ENCODE data around the gene PIK3C3. TPM values are rescaled to one million over a fixed set of nuclear protein-coding genes. Genes with fewer than 3 reads are reported as not detected.

PIK3C3 gene
- total RNA-seq, 4 donors from 2014 or later = 20.2 to 70.7 (median 45.2) TPM

DNA sequence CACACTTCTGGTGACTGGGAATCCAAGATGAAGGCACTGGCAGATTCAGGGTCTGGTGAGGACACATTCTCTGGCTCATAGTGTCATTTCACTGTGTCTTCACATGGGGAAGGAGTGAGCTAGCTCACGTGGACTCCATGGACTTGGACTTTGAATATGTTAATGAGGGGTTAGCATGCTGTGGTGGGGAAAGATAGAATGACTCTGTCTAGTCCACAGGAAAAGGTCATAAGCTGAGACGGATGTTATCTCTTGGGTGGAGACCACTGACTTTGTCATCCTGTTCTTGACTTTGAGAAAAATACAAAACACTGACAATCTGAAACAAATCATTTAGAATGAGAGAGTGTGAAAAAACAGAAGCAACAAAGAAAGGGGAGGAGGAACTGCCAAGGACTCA, 145.9 kb downstream of the PIK3C3 start:
- WGBS, 2 donors (ENCODE audit: low coverage in 1 of 2) = 45 to 100% methylated on average over 1 to 2 of the region's 2 CpGs
- in situ Hi-C loops (cut with MboI; ENCODE audit: low pct_ligation_motif_present in 1 of 4, low pct_unique_long_range_greater_than_20kb in 1 of 4, low sequenced_read_pairs in 3 of 4) (loop anchor here in 3 of 4 donors (25.0 kb wide), 2 partner anchors 1161 to 1486 kb away; no protein-coding TSS in a partner anchor), intact Hi-C loops (cut with DNase I; ENCODE audit: low total_unique reads) (no loop called here)
- DNase-seq = no peak
- no peak overlapping the region for H3K27ac ChIP-seq
- peaks cover 0 to 7% (median under 1%) of the 10 kb centered on the region in 4 donors for H3K4me1 ChIP-seq
- H3K27me3 ChIP-seq = no peaks in the 10 kb centered on the region
- no peak overlapping the region for H3K4me3 ChIP-seq
- H3K9me3 ChIP-seq = no peaks in the 10 kb centered on the region
- H3K36me3 ChIP-seq = no peaks in the 10 kb centered on the region
- TF ChIP-seq POLR2A (IDR thresholded peaks at IDR 0.05) = no peak
- no peak for TF ChIP-seq EP300 (IDR thresholded peaks at IDR 0.05; ENCODE audit: low read depth)
- no peak for TF ChIP-seq POLR2AphosphoS5 (IDR thresholded peaks at IDR 0.05)
- TF ChIP-seq, protein P1, sequence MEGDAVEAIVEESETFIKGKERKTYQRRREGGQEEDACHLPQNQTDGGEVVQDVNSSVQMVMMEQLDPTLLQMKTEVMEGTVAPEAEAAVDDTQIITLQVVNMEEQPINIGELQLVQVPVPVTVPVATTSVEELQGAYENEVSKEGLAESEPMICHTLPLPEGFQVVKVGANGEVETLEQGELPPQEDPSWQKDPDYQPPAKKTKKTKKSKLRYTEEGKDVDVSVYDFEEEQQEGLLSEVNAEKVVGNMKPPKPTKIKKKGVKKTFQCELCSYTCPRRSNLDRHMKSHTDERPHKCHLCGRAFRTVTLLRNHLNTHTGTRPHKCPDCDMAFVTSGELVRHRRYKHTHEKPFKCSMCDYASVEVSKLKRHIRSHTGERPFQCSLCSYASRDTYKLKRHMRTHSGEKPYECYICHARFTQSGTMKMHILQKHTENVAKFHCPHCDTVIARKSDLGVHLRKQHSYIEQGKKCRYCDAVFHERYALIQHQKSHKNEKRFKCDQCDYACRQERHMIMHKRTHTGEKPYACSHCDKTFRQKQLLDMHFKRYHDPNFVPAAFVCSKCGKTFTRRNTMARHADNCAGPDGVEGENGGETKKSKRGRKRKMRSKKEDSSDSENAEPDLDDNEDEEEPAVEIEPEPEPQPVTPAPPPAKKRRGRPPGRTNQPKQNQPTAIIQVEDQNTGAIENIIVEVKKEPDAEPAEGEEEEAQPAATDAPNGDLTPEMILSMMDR (IDR thresholded peaks at IDR 0.05) = no peak

DNA sequence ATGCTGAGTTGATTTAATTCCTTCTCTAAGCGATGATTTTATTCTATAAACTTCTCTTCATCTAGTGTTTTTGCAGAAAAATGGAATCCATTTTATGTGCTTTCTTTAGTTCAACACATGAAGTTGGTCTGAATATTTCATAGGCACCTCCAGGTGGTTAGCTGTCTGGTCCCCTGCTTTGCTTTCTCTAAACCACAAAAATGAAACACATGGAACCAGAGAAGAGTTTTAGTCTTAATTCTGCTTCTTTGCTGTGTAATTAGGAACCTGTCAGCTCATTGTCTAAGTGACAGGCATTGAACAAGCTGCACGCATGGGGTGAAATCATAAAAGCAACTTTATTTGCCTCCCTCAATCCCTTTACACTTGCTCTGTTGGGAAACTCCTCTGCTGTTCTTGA, 150.4 kb downstream of the PIK3C3 start:
- H3K27me3 ChIP-seq = no peaks in the 10 kb centered on the region
- H3K4me3 ChIP-seq = no peak overlapping the region
- no peaks in the 10 kb centered on the region for H3K9me3 ChIP-seq
- no peak for TF ChIP-seq POLR2A (IDR thresholded peaks at IDR 0.05)
- no peak for TF ChIP-seq EP300 (IDR thresholded peaks at IDR 0.05; ENCODE audit: low read depth)
- TF ChIP-seq, protein P1 (IDR thresholded peaks at IDR 0.05) = no peak
- TF ChIP-seq POLR2AphosphoS5 (IDR thresholded peaks at IDR 0.05) = no peak
- 73 to 77% methylated on average over 2 of the region's 2 CpGs for WGBS, 2 donors (ENCODE audit: low coverage in 1 of 2)
- no peak for DNase-seq
- in situ Hi-C loops (cut with MboI; ENCODE audit: low pct_ligation_motif_present in 1 of 4, low pct_unique_long_range_greater_than_20kb in 1 of 4, low sequenced_read_pairs in 3 of 4) (loop anchor here in 3 of 4 donors (25.0 kb wide), 2 partner anchors 1157 to 1482 kb away; no protein-coding TSS in a partner anchor), intact Hi-C loops (cut with DNase I; ENCODE audit: low total_unique reads) (no loop called here)
- H3K27ac ChIP-seq = no peak overlapping the region
- H3K36me3 ChIP-seq = no peaks in the 10 kb centered on the region
- H3K4me1 ChIP-seq = no peaks in the 10 kb centered on the region

DNA sequence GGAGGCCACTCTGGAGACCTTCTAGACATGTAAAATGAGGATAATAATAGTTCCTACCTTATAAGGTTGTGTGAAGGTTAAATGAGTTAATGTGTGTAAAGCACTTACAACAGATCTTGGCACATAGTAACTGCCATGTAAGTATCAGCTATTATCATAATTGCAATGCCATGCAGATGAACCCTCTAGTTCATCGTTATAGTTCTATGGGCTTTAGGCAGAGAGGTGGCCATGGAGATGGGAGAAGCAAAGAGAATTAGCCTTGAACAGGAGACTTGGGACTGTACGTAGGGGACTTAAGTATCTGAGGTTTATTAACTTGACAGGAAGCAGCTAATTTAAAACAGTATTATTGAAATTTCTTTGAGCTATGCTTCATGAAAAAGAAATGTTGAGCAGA, 151.8 kb downstream of the PIK3C3 start:
- 62 to 91% methylated on average over 2 of the region's 2 CpGs for WGBS, 2 donors (ENCODE audit: low coverage in 1 of 2)
- TF ChIP-seq, protein P1 (IDR thresholded peaks at IDR 0.05) = no peak
- TF ChIP-seq EP300 (IDR thresholded peaks at IDR 0.05; ENCODE audit: low read depth) = no peak
- no peak for TF ChIP-seq POLR2A (IDR thresholded peaks at IDR 0.05)
- no peak for TF ChIP-seq POLR2AphosphoS5 (IDR thresholded peaks at IDR 0.05)
- H3K4me3 ChIP-seq = no peak overlapping the region
- no peaks in the 10 kb centered on the region for H3K27me3 ChIP-seq
- intact Hi-C loops (cut with DNase I; ENCODE audit: low total_unique reads) = no loop called here
- no peak overlapping the region for H3K27ac ChIP-seq
- H3K9me3 ChIP-seq = no peaks in the 10 kb centered on the region
- no peaks in the 10 kb centered on the region for H3K4me1 ChIP-seq
- H3K36me3 ChIP-seq = no peaks in the 10 kb centered on the region
- in situ Hi-C loops (cut with MboI; ENCODE audit: low pct_ligation_motif_present in 1 of 4, low pct_unique_long_range_greater_than_20kb in 1 of 4, low sequenced_read_pairs in 3 of 4) = loop anchor here in 3 of 4 donors (25.0 kb wide), 2 partner anchors 1156 to 1481 kb away; no protein-coding TSS in a partner anchor
- no peak for DNase-seq

DNA sequence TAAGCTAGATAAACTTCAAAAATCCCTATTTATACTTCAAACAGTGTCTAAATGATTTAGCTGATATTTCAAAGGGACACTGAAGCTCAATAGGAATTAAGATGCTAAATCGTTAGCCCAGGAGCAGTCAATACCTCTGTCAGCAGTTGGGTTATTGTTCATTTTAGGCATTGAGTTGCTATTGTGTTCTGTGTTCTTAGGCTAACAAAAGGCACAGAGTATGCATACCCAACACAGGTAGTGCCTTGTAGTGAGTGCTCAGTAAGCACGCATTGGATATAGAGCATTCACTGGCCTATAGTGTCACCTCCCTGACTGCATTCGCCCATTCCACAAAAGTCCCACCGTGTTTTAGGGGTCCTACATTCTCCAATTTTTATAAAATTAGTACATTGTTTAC, 152.3 kb downstream of the PIK3C3 start:
- no peaks in the 10 kb centered on the region for H3K4me1 ChIP-seq
- TF ChIP-seq POLR2A (IDR thresholded peaks at IDR 0.05) = no peak
- TF ChIP-seq POLR2AphosphoS5 (IDR thresholded peaks at IDR 0.05) = no peak
- no peak for TF ChIP-seq EP300 (IDR thresholded peaks at IDR 0.05; ENCODE audit: low read depth)
- TF ChIP-seq, protein P1 (IDR thresholded peaks at IDR 0.05) = no peak
- H3K36me3 ChIP-seq = no peaks in the 10 kb centered on the region
- H3K27ac ChIP-seq = no peak overlapping the region
- no peak for DNase-seq
- in situ Hi-C loops (cut with MboI; ENCODE audit: low pct_ligation_motif_present in 1 of 4, low pct_unique_long_range_greater_than_20kb in 1 of 4, low sequenced_read_pairs in 3 of 4) = loop anchor here in 3 of 4 donors (25.0 kb wide), 2 partner anchors 1155 to 1480 kb away; no protein-coding TSS in a partner anchor
- intact Hi-C loops (cut with DNase I; ENCODE audit: low total_unique reads) = no loop called here
- H3K9me3 ChIP-seq = no peaks in the 10 kb centered on the region
- no peaks in the 10 kb centered on the region for H3K27me3 ChIP-seq
- WGBS, 2 donors (ENCODE audit: low coverage in 1 of 2) = 92 to 100% methylated on average over 1 to 4 of the region's 4 CpGs
- no peak overlapping the region for H3K4me3 ChIP-seq
